ENCODE results near the gene DNAJC1.
A peak's percentile ranks its signal among the peaks of the same experiment; 100 is the strongest.

The DNAJC1 gene

GRCh38 chr10:21727452-21728168 is 275.9 kb downstream of the DNAJC1 start:
- ChIA-PET POLR2A (no interaction called here), CTCF (interaction anchor here (1.6 to 3.2 kb wide), 2 partner anchors 15 to 231 kb away, joined by 3 to 14 read pairs; no protein-coding TSS in a partner anchor)

DNA sequence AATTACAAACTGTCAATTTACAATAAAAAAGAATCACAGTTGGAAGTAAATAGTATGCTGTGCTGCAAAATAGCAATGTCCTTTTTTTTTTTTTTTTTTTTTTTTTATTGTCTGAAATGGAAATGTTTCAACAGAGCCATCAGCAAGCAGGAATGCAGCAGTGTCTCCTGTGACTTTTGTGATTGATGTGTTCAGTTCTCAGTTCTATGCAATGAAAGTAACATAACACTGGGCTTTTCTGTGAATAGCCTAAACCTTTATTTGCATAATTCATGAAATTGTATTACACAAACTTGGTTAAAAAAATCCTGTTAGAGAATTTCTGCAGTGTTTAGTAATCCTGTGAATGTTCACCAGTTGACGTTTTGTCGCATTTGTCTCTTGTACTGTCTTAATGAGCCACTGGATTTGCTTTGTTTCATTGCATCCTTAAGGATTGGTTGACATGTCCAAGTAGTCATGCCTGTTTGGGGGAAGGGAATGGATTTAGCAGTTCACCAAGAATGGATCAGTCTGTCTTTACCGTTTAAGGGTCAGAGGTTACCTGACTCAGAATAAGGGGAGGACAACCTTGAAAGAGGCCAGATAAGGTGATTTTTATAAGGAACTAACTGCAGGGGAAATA is 276.8 kb downstream of the DNAJC1 start:
- WGBS (ENCODE audit: insufficient coverage), result 100% methylated on average over 3 of the region's 3 CpGs
- ChIA-PET POLR2A (no interaction called here), CTCF (interaction anchor here (1.6 to 3.2 kb wide), 2 partner anchors 14 to 231 kb away, joined by 3 to 14 read pairs; no protein-coding TSS in a partner anchor)
- Histone ChIP-seq H3K9me3 (ENCODE audit: control extremely low read depth in 1 of 5, control insufficient read depth in 4 of 5, insufficient read depth in 2 of 5, low read depth in 1 of 5, low read length in 4 of 5) (no peaks in the 10 kb centered on the region), H3K27me3 (replicated peaks in 2 of 5; ENCODE audit: control insufficient read depth in 4 of 5, insufficient read depth in 5 of 5, low read length in 4 of 5) (no peaks in the 10 kb centered on the region), H3K4me1 (ENCODE audit: control extremely low read depth in 1 of 4, control insufficient read depth in 4 of 4, insufficient read depth in 4 of 4, low read length in 3 of 4) (peaks cover 12 to 28% (median 20%) of the 10 kb centered on the region in 4 experiments), H3K27ac (ENCODE audit: insufficient read depth in 1 of 2, low read depth in 1 of 2, low read length in 2 of 2, poor library complexity in 1 of 2, severe bottlenecking in 2 of 2) (no peak overlapping the region), H3K4me3 (ENCODE audit: control insufficient read depth in 1 of 7, extremely low read depth in 1 of 7, insufficient read depth in 4 of 7, low read depth in 2 of 7, low read length in 6 of 7) (no peak overlapping the region), H3K36me3 (ENCODE audit: control insufficient read depth in 4 of 4, insufficient read depth in 4 of 4, low read length in 3 of 4) (peaks cover 8 to 34% (median 13%) of the 10 kb centered on the region in 4 experiments)
- DNase-seq, result no peak

More at GRCh38 chr10:21727452-21728168, 275.9 kb downstream of the DNAJC1 start:
- DNase-seq, result peak in 1 of 3 donors; percentile 27
- Histone ChIP-seq H3K4me3 (ENCODE audit: control insufficient read depth in 1 of 7, extremely low read depth in 1 of 7, insufficient read depth in 4 of 7, low read depth in 2 of 7, low read length in 6 of 7) (no peak overlapping the region), H3K36me3 (ENCODE audit: control insufficient read depth in 4 of 4, insufficient read depth in 4 of 4, low read length in 3 of 4) (peaks cover 5 to 35% (median 11%) of the 10 kb centered on the region in 4 experiments), H3K27me3 (replicated peaks in 2 of 5; ENCODE audit: control insufficient read depth in 4 of 5, insufficient read depth in 5 of 5, low read length in 4 of 5) (no peaks in the 10 kb centered on the region), H3K4me1 (ENCODE audit: control extremely low read depth in 1 of 4, control insufficient read depth in 4 of 4, insufficient read depth in 4 of 4, low read length in 3 of 4) (peaks cover 12 to 30% (median 20%) of the 10 kb centered on the region in 4 experiments), H3K27ac (ENCODE audit: insufficient read depth in 1 of 2, low read depth in 1 of 2, low read length in 2 of 2, poor library complexity in 1 of 2, severe bottlenecking in 2 of 2) (no peak overlapping the region), H3K9me3 (ENCODE audit: control extremely low read depth in 1 of 5, control insufficient read depth in 4 of 5, insufficient read depth in 2 of 5, low read depth in 1 of 5, low read length in 4 of 5) (no peaks in the 10 kb centered on the region)
- 30% methylated on average over 2 of the region's 13 CpGs for WGBS (ENCODE audit: insufficient coverage)

DNA sequence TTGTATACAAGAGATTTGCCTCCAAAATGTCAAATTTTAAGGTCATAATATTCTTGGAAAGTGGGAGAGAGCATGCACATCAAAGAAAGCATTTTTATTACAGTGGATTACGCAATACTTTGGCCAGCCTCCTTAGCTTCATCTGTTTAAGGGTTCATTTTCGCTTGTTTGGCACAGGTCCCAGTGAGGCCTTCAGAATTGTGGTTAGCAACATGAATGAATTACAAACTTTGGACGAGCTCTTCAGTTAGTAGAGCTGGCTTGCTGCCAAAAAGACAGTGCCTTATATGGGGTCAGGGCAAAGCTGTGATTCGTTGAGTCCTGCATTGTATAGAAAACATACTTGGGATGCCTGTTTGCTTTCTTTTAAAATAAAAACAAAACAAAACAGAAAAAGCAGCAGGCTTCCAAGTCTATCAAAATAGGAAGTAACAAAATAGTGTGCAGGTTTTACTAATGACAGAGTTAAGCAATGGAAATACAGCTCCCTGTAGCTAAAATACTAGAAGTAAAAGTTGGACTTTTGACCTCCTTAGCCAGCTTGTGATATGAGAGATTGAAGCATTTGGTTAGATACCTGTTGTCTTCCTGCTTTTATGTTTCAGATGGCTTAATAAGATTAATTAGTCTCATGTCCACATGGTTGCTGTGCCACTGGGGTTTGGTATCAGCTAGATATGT is 278.7 kb downstream of the DNAJC1 start:
- CTCF ChIA-PET, result interaction anchor here (1.2 to 3.2 kb wide), 4 partner anchors 9 to 229 kb away, joined by 5 to 14 read pairs (median 8); no protein-coding TSS in a partner anchor
- 0% methylated on average over 2 of the region's 4 CpGs for WGBS (ENCODE audit: insufficient coverage)

GRCh38 chr10:21724020-21724589 is 279.4 kb downstream of the DNAJC1 start:
- Histone ChIP-seq H3K9me3 (ENCODE audit: control extremely low read depth in 1 of 5, control insufficient read depth in 4 of 5, insufficient read depth in 2 of 5, low read depth in 1 of 5, low read length in 4 of 5) (no peaks in the 10 kb centered on the region), H3K27ac (ENCODE audit: insufficient read depth in 1 of 2, low read depth in 1 of 2, low read length in 2 of 2, poor library complexity in 1 of 2, severe bottlenecking in 2 of 2) (no peak overlapping the region), H3K27me3 (replicated peaks in 2 of 5; ENCODE audit: control insufficient read depth in 4 of 5, insufficient read depth in 5 of 5, low read length in 4 of 5) (no peaks in the 10 kb centered on the region), H3K36me3 (ENCODE audit: control insufficient read depth in 4 of 4, insufficient read depth in 4 of 4, low read length in 3 of 4) (peaks cover 9 to 37% (median 12%) of the 10 kb centered on the region in 4 experiments), H3K4me1 (ENCODE audit: control extremely low read depth in 1 of 4, control insufficient read depth in 4 of 4, insufficient read depth in 4 of 4, low read length in 3 of 4) (peaks cover 12 to 28% (median 20%) of the 10 kb centered on the region in 4 experiments), H3K4me3 (ENCODE audit: control insufficient read depth in 1 of 7, extremely low read depth in 1 of 7, insufficient read depth in 4 of 7, low read depth in 2 of 7, low read length in 6 of 7) (no peak overlapping the region)
- WGBS (ENCODE audit: insufficient coverage), result 100% methylated on average over 1 of the region's 7 CpGs
- POLR2A ChIA-PET, result no interaction called here
- CTCF ChIA-PET, result interaction anchor here (1.1 to 3.2 kb wide), 6 partner anchors 8 to 228 kb away, joined by 3 to 14 read pairs (median 8); no protein-coding TSS in a partner anchor
- peak in 2 of 3 donors; percentile 34 to 42 for DNase-seq

More for the DNA sequence above, 278.7 kb downstream of the DNAJC1 start:
- peaks cover 12 to 28% (median 20%) of the 10 kb centered on the region in 4 experiments for H3K4me1 ChIP-seq (ENCODE audit: control extremely low read depth in 1 of 4, control insufficient read depth in 4 of 4, insufficient read depth in 4 of 4, low read length in 3 of 4)
- POLR2A ChIA-PET, result no interaction called here
- H3K36me3 ChIP-seq (ENCODE audit: control insufficient read depth in 4 of 4, insufficient read depth in 4 of 4, low read length in 3 of 4), result peaks cover 9 to 35% (median 10%) of the 10 kb centered on the region in 4 experiments
- no peaks in the 10 kb centered on the region for H3K9me3 ChIP-seq (ENCODE audit: control extremely low read depth in 1 of 5, control insufficient read depth in 4 of 5, insufficient read depth in 2 of 5, low read depth in 1 of 5, low read length in 4 of 5)
- no peaks in the 10 kb centered on the region for H3K27me3 ChIP-seq (replicated peaks in 2 of 5; ENCODE audit: control insufficient read depth in 4 of 5, insufficient read depth in 5 of 5, low read length in 4 of 5)
- H3K27ac ChIP-seq (ENCODE audit: insufficient read depth in 1 of 2, low read depth in 1 of 2, low read length in 2 of 2, poor library complexity in 1 of 2, severe bottlenecking in 2 of 2), result no peak overlapping the region
- peak overlapping the region in 1 of 7 experiments; percentile 28 for H3K4me3 ChIP-seq (ENCODE audit: control insufficient read depth in 1 of 7, extremely low read depth in 1 of 7, insufficient read depth in 4 of 7, low read depth in 2 of 7, low read length in 6 of 7)
- DNase-seq, result peak; percentile 88 to 96 (median 95)

DNA sequence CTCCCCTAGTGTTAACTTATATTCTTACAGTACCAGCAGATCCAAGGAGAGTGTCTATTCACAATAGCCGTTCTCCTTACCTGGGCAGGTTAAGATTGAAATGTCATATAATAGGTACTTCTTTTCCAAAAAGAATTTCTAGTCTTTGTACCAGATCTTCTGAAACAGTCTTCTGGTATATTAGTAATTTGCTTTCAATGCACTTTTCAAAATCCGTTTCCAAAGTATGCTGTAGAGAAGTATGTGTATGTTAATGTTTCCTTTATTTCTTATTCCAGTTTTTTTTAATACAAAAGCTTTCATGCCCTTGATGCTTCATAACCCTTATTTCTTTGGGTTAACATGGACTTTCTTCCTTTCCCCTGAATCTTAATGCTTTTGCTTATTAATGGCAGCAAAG is 281.3 kb downstream of the DNAJC1 start:
- CTCF ChIA-PET, result interaction anchor here (2.4 kb wide), 1 partner anchor 10 kb away, joined by 12 read pairs; no protein-coding TSS in a partner anchor
- DNase-seq, result no peak
- no peak overlapping the region for H3K4me3 ChIP-seq (ENCODE audit: control insufficient read depth in 1 of 7, extremely low read depth in 1 of 7, insufficient read depth in 4 of 7, low read depth in 2 of 7, low read length in 6 of 7)
- POLR2A ChIA-PET, result no interaction called here
- no peaks in the 10 kb centered on the region for H3K9me3 ChIP-seq (ENCODE audit: control extremely low read depth in 1 of 5, control insufficient read depth in 4 of 5, insufficient read depth in 2 of 5, low read depth in 1 of 5, low read length in 4 of 5)
- H3K36me3 ChIP-seq (ENCODE audit: control insufficient read depth in 4 of 4, insufficient read depth in 4 of 4, low read length in 3 of 4), result peaks cover 7 to 32% (median 13%) of the 10 kb centered on the region in 4 experiments
- H3K4me1 ChIP-seq (ENCODE audit: control extremely low read depth in 1 of 4, control insufficient read depth in 4 of 4, insufficient read depth in 4 of 4, low read length in 3 of 4), result peaks cover 2 to 22% (median 14%) of the 10 kb centered on the region in 4 experiments
- H3K27me3 ChIP-seq (replicated peaks in 2 of 5; ENCODE audit: control insufficient read depth in 4 of 5, insufficient read depth in 5 of 5, low read length in 4 of 5), result no peaks in the 10 kb centered on the region
- H3K27ac ChIP-seq (ENCODE audit: insufficient read depth in 1 of 2, low read depth in 1 of 2, low read length in 2 of 2, poor library complexity in 1 of 2, severe bottlenecking in 2 of 2), result no peak overlapping the region
- no CpG with 5 or more reads among the region's 2 CpGs for WGBS (ENCODE audit: insufficient coverage)

- peaks cover 4 to 25% (median 11%) of the 10 kb centered on the region in 4 experiments for H3K36me3 ChIP-seq (ENCODE audit: control insufficient read depth in 4 of 4, insufficient read depth in 4 of 4, low read length in 3 of 4)
- peaks cover 2 to 22% (median 13%) of the 10 kb centered on the region in 4 experiments for H3K4me1 ChIP-seq (ENCODE audit: control extremely low read depth in 1 of 4, control insufficient read depth in 4 of 4, insufficient read depth in 4 of 4, low read length in 3 of 4)
- no peak overlapping the region for H3K27ac ChIP-seq (ENCODE audit: insufficient read depth in 1 of 2, low read depth in 1 of 2, low read length in 2 of 2, poor library complexity in 1 of 2, severe bottlenecking in 2 of 2)
- H3K27me3 ChIP-seq (replicated peaks in 2 of 5; ENCODE audit: control insufficient read depth in 4 of 5, insufficient read depth in 5 of 5, low read length in 4 of 5), result no peaks in the 10 kb centered on the region
- no peak overlapping the region for H3K4me3 ChIP-seq (ENCODE audit: control insufficient read depth in 1 of 7, extremely low read depth in 1 of 7, insufficient read depth in 4 of 7, low read depth in 2 of 7, low read length in 6 of 7)
- DNase-seq, result no peak
- ChIA-PET POLR2A (no interaction called here), CTCF (interaction anchor here (1.0 to 1.8 kb wide), 5 partner anchors 8 to 17 kb away, joined by 3 to 5 read pairs (median 4); no protein-coding TSS in a partner anchor)
- WGBS (ENCODE audit: insufficient coverage), result 100% methylated on average over 4 of the region's 6 CpGs
- H3K9me3 ChIP-seq (ENCODE audit: control extremely low read depth in 1 of 5, control insufficient read depth in 4 of 5, insufficient read depth in 2 of 5, low read depth in 1 of 5, low read length in 4 of 5), result no peaks in the 10 kb centered on the region
Observed at GRCh38 chr10:21721000-21721665, 282.4 kb downstream of the DNAJC1 start.
